Hepatocyte (in vitro differentiated cells): ENCODE results near the gene COA3.

Experiments used
- CTCF ChIP-seq: fragments of 200-600 bp; sonication (generic); IDR thresholded peaks from 2 replicates; pipeline ENCODE4 v1.5.1; 2016; ENCODE audit warnings: antibody characterized with exemption, mild to moderate bottlenecking; ENCODE audit not compliant: poor library complexity
- EZH2 ChIP-seq: fragments of 200-600 bp; sonication (generic); IDR thresholded peaks from 2 replicates; pipeline ENCODE4 v1.6.1; 2016; ENCODE audit warnings: antibody characterized with exemption, mild to moderate bottlenecking, borderline replicate concordance
- EZH2phosphoT487 ChIP-seq: fragments of 200-600 bp; sonication (generic); IDR thresholded peaks from one replicate; pipeline ENCODE4 v1.6.1; 2018; ENCODE audit warnings: antibody characterized with exemption, mild to moderate bottlenecking, low read depth, moderate library complexity; ENCODE audit not compliant: unreplicated experiment, severe bottlenecking

GRCh38 chr17:42791948-42792347 is 6.6 kb downstream of the COA3 start:
- TF ChIP-seq CTCF (no peak), EZH2 (no peak), EZH2phosphoT487 (no peak)
